Neural cell (in vitro differentiated cells): ENCODE measurements around the gene SPATS2. TPM values are rescaled to one million over a fixed set of nuclear protein-coding genes. Genes with fewer than 3 reads are reported as not detected.

Source experiments
- H2AFZ ChIP-seq: fragments of 200-600, 300-800 bp; sonication (generic), shearing (Covaris generic); 2 replicates; pipeline ENCODE4 v1.6.0; 2014; ENCODE audit warnings: low read depth, mild to moderate bottlenecking, antibody characterized with exemption, low read length, moderate library complexity
- H3F3A ChIP-seq: fragments of 200-600 bp; shearing (Covaris generic); 2 replicates; pipeline ENCODE4 v1.6.1; 2016; ENCODE audit warnings: mild to moderate bottlenecking, moderate library complexity, mixed read lengths, antibody characterized with exemption, low read length; ENCODE audit not compliant: insufficient read depth, poor library complexity, severe bottlenecking
- H3K27ac ChIP-seq: fragments of 200-600, 300-800 bp; sonication (generic), shearing (Covaris generic); 2 replicates; pipeline ENCODE4 v1.5.1; 2014; ENCODE audit warnings: mild to moderate bottlenecking, low read length, moderate library complexity
- H3K27me3 ChIP-seq: fragments of 300-800, 200-600 bp; sonication (generic), shearing (Covaris generic); 2 replicates; pipeline ENCODE4 v1.6.0; 2014; ENCODE audit warnings: mild to moderate bottlenecking, low read depth, low read length, moderate library complexity; ENCODE audit not compliant: insufficient read depth
- H3K36me3 ChIP-seq: fragments of 300-800, 200-600 bp; sonication (generic), shearing (Covaris generic); 2 replicates; pipeline ENCODE4 v1.5.1; 2014; ENCODE audit warnings: mild to moderate bottlenecking, antibody characterized with exemption, low read length, moderate library complexity; ENCODE audit not compliant: insufficient read depth
- H3K4me2 ChIP-seq: fragments of 300-800, 200-600 bp; sonication (generic), shearing (Covaris generic); 2 replicates; pipeline ENCODE4 v1.6.0; 2014; ENCODE audit warnings: mild to moderate bottlenecking, low read length
- H3K4me3 ChIP-seq: fragments of 300-800, 200-600 bp; sonication (generic), shearing (Covaris generic); 2 replicates; pipeline ENCODE4 v1.5.1; 2014; ENCODE audit warnings: mild to moderate bottlenecking, low read length, moderate library complexity
- H3K79me2 ChIP-seq: fragments of 200-600 bp; shearing (Covaris generic); replicated peaks from 2 replicates; pipeline ENCODE4 v1.6.0; 2014; ENCODE audit warnings: mild to moderate bottlenecking, low read length, moderate library complexity; ENCODE audit not compliant: insufficient read depth
- H3K9ac ChIP-seq: fragments of 300-800, 200-600 bp; sonication (generic), shearing (Covaris generic); 2 replicates; pipeline ENCODE4 v1.6.1; 2016; ENCODE audit warnings: mild to moderate bottlenecking, low read length, mixed read lengths
- H3K9me2 ChIP-seq: fragments of 200-600 bp; shearing (Covaris generic); 2 replicates; pipeline ENCODE4 v1.6.1; 2016; ENCODE audit warnings: mild to moderate bottlenecking, low read length, mixed read lengths; ENCODE audit not compliant: insufficient read depth
- H3K9me3 ChIP-seq: fragments of 200-600, 300-800 bp; sonication (generic), shearing (Covaris generic); 2 replicates; pipeline ENCODE4 v1.6.1; 2016; ENCODE audit warnings: mild to moderate bottlenecking, mixed run types, low read length, moderate library complexity, mixed read lengths
- H4K20me1 ChIP-seq: fragments of 200-600 bp; shearing (Covaris generic); 2 replicates; pipeline ENCODE4 v1.6.1; 2016; ENCODE audit warnings: mild to moderate bottlenecking, mixed run types; ENCODE audit not compliant: insufficient read depth
- EP300 ChIP-seq: fragments of 450-650 bp; conservative IDR thresholded peaks from 2 replicates; pipeline ENCODE4 v1.6.1; 2014; ENCODE audit warnings: antibody characterized with exemption, mild to moderate bottlenecking, moderate library complexity; ENCODE audit not compliant: poor library complexity, severe bottlenecking
- EZH2 ChIP-seq: fragments of 200-600, 300-800 bp; shearing (Covaris generic), sonication (generic); IDR thresholded peaks from 2 replicates; pipeline ENCODE4 v1.6.1; 2014; ENCODE audit warnings: antibody characterized with exemption, low read length, borderline replicate concordance, mild to moderate bottlenecking; ENCODE audit not compliant: insufficient read depth, poor library complexity, severe bottlenecking
- MXI1 ChIP-seq: fragments of 450-650 bp; conservative IDR thresholded peaks from 2 replicates; pipeline ENCODE4 v1.6.1; 2014; ENCODE audit warnings: antibody characterized with exemption, mild to moderate bottlenecking; ENCODE audit not compliant: poor library complexity, severe bottlenecking
- POLR2AphosphoS5 ChIP-seq: IDR thresholded peaks from 2 replicates; pipeline ENCODE4 v1.6.1; 2012
- RAD21 ChIP-seq: fragments of 450-650 bp; conservative IDR thresholded peaks from 2 replicates; pipeline ENCODE4 v1.6.1; 2014; ENCODE audit warnings: antibody characterized with exemption, mild to moderate bottlenecking, moderate library complexity
- REST ChIP-seq: IDR thresholded peaks from 2 replicates; pipeline ENCODE4 v1.6.1; 2012; ENCODE audit warnings: borderline replicate concordance
- SMC3 ChIP-seq: fragments of 450-650 bp; conservative IDR thresholded peaks from 2 replicates; pipeline ENCODE4 v1.6.1; 2014; ENCODE audit warnings: antibody characterized with exemption, mild to moderate bottlenecking, moderate library complexity; ENCODE audit not compliant: poor library complexity
- TAF1 ChIP-seq: IDR thresholded peaks from 2 replicates; pipeline ENCODE4 v1.6.1; 2012; ENCODE audit warnings: low read depth
- polyA plus RNA-seq: library from polyadenylated mRNA; depleted of rRNA; stranded (reverse); fragments of >200 nt; gene quantifications from 2 replicates; pipeline ENCODE4 v1.2.3, GENCODE V29; 2014
- TF ChIP-seq, protein P1 (sequence below): fragments of 450-650 bp; IDR thresholded peaks from 2 replicates; pipeline ENCODE4 v1.5.1; 2014; ENCODE audit warnings: antibody characterized with exemption, mild to moderate bottlenecking, moderate library complexity; ENCODE audit not compliant: poor library complexity, severe bottlenecking

SPATS2 gene
- polyA plus RNA-seq, 1 donor from 2014 or later = 58.4 TPM

GRCh38 chr12:49451468-49452259 is 84.4 kb downstream of the SPATS2 start:
- Histone ChIP-seq H3K36me3 (no peaks in the 10 kb centered on the region), H3K4me2 (no peak overlapping the region), H3K27me3 (no peaks in the 10 kb centered on the region), H3K4me3 (no peak overlapping the region), H3K9ac (no peak overlapping the region), H3K79me2 (peaks cover 6% of the 10 kb centered on the region), H3F3A (no peaks in the 10 kb centered on the region), H4K20me1 (no peaks in the 10 kb centered on the region), H3K9me2 (no peaks in the 10 kb centered on the region), H2AFZ (no peak overlapping the region), H3K9me3 (no peaks in the 10 kb centered on the region), H3K27ac (no peak overlapping the region)
- TF ChIP-seq POLR2AphosphoS5 (no peak), REST (no peak), EP300 (no peak), TAF1 (no peak), RAD21 (no peak)
- TF ChIP-seq, protein P1, sequence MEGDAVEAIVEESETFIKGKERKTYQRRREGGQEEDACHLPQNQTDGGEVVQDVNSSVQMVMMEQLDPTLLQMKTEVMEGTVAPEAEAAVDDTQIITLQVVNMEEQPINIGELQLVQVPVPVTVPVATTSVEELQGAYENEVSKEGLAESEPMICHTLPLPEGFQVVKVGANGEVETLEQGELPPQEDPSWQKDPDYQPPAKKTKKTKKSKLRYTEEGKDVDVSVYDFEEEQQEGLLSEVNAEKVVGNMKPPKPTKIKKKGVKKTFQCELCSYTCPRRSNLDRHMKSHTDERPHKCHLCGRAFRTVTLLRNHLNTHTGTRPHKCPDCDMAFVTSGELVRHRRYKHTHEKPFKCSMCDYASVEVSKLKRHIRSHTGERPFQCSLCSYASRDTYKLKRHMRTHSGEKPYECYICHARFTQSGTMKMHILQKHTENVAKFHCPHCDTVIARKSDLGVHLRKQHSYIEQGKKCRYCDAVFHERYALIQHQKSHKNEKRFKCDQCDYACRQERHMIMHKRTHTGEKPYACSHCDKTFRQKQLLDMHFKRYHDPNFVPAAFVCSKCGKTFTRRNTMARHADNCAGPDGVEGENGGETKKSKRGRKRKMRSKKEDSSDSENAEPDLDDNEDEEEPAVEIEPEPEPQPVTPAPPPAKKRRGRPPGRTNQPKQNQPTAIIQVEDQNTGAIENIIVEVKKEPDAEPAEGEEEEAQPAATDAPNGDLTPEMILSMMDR = no peak

GRCh38 chr12:49455501-49455900 is 88.2 kb downstream of the SPATS2 start:
- H3K79me2 ChIP-seq = peaks cover 6% of the 10 kb centered on the region

More at GRCh38 chr12:49455501-49455900, 88.2 kb downstream of the SPATS2 start:
- Histone ChIP-seq H3K9me2 (no peaks in the 10 kb centered on the region), H3K9ac (no peak overlapping the region), H3F3A (no peaks in the 10 kb centered on the region), H3K4me3 (no peak overlapping the region), H3K27me3 (no peaks in the 10 kb centered on the region), H4K20me1 (no peaks in the 10 kb centered on the region), H3K36me3 (no peaks in the 10 kb centered on the region), H3K9me3 (no peaks in the 10 kb centered on the region), H3K4me2 (no peak overlapping the region), H2AFZ (no peak overlapping the region), H3K27ac (no peak overlapping the region)
- TF ChIP-seq RAD21 = no peak
- no peak for TF ChIP-seq MXI1
- TF ChIP-seq EP300 = no peak
- no peak for TF ChIP-seq SMC3
- no peak for TF ChIP-seq EZH2
- no peak for TF ChIP-seq REST
- no peak for TF ChIP-seq TAF1
- no peak for TF ChIP-seq POLR2AphosphoS5
- TF ChIP-seq, protein P1 = no peak
